SK-N-MC (cell line): Measurements from ENCODE around the gene MAPT.

Experiments
- EZH2 ChIP-seq: fragments of 200-600 bp; sonication (generic); IDR thresholded peaks from one replicate; pipeline ENCODE4 v1.6.1; 2017; ENCODE audit warnings: antibody characterized with exemption
- POLR2AphosphoS5 ChIP-seq: IDR thresholded peaks from 2 replicates; pipeline ENCODE4 v1.6.1; 2012; ENCODE audit warnings: mild to moderate bottlenecking, low read depth, low read length, borderline replicate concordance

DNA sequence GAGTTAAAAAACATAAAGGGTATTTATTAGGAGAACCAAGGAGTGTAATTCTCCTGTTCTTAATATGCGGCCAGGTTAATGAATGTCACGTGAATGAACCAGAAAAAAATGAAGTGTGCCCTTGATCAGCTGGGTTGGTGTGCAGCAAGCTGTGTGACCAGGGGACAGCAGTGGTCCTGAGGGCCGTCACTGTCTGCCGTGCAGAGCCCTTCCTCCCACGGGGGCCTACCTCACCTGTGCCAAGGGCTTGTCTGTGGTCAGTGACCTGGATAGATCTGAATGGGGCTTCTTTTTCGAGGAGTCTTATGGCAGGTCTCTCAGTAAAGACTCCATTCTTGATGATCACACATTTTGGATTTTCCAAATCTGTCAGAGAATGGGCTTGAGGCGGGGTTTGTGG lies 87.0 kb downstream of the MAPT start:
- no peak for TF ChIP-seq POLR2AphosphoS5
- TF ChIP-seq EZH2, result no peak
